Erythroblast (primary cell): ENCODE results near the gene OPCML.

ENCODE experiments used
- GATA1 ChIP-seq: IDR thresholded peaks from 2 replicates; pipeline ENCODE4 v1.6.1; 2011; ENCODE audit warnings: low read depth, mild to moderate bottlenecking, control low read depth, low read length, moderate library complexity
- POLR2A ChIP-seq: IDR thresholded peaks from 2 replicates; pipeline ENCODE4 v1.6.1; 2011; ENCODE audit warnings: mild to moderate bottlenecking, low read length

DNA sequence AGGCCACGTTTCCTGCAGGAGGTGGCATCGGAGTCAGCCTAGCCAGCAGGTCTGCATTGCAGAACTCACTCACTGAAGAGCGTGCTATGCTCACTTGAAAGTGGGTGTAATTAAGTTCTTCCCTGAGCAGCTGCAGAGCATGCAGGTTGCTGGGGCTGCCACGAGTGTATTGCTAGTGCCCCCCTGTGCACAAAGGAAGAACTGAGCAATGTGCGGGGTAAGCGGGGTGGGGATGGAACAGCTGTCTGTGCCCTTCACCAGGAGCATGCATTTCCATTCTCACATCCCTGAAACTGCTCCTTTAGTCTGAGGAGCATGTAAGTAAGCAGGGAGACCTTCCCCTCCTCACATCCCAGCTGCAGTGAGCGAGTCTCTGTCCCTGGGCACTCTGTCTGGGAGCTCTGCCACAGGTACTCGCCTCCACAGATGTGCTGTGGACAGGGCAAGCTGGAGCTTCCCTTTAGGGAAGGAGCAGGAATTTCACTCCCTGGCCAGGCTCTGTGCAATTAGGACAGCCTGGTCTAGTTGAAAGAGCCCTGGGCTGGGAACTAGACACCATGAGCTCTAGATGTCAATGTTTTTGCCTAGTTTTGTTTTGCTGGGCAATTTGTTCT lies 1130.1 kb downstream of the OPCML start:
- no peak for TF ChIP-seq POLR2A
- no peak for TF ChIP-seq GATA1
